Activated B cell treated with CpG ODN at 0.5 μM for 24 hours (primary cell): ENCODE data around the gene SPTLC2. TPM values are rescaled to one million over a fixed set of nuclear protein-coding genes. Genes with fewer than 3 reads are reported as not detected.

Source experiments
- ATAC-seq: fragments of 200-7000 bp; cut with Tn5 transposase; one replicate; pipeline ENCODE4 v1.10.0; 2021; ENCODE audit warnings: low read depth, mild to moderate bottlenecking, moderate library complexity
- CTCF ChIA-PET: fragments of 350-600 bp; sonication (Branson Sonifier 250); formaldehyde crosslinking; loops from one replicate; lab custom pipeline; 2021; ENCODE audit warnings: antibody characterized with exemption; lab: Charles Lee
- POLR2A ChIA-PET: fragments of 350-600 bp; sonication (Branson Sonifier 250); formaldehyde crosslinking; loops from one replicate; lab custom pipeline; 2021; ENCODE audit warnings: antibody characterized with exemption; lab: Charles Lee
- DNase-seq: peaks from one replicate; pipeline ENCODE4 v3.0.0; 2022
- H3K27ac Mint-ChIP-seq: one replicate; pipeline ENCODE4 v1.8.0; 2020; ENCODE audit warnings: mixed read lengths
- H3K27me3 Mint-ChIP-seq: one replicate; pipeline ENCODE4 v1.8.0; 2021; ENCODE audit warnings: mixed read lengths
- H3K36me3 Mint-ChIP-seq: one replicate; pipeline ENCODE4 v1.8.0; 2021; ENCODE audit warnings: low read depth, mixed read lengths
- H3K4me1 Mint-ChIP-seq: one replicate; pipeline ENCODE4 v1.8.0; 2021; ENCODE audit warnings: mixed read lengths
- H3K4me3 Mint-ChIP-seq: one replicate; pipeline ENCODE4 v1.8.0; 2020; ENCODE audit warnings: mild to moderate bottlenecking, mixed read lengths
- H3K9me3 Mint-ChIP-seq: one replicate; pipeline ENCODE4 v1.8.0; 2020; ENCODE audit warnings: mixed read lengths
- CTCF ChIP-seq: fragments of 200-600 bp; IDR thresholded peaks from one replicate; pipeline ENCODE4 v1.8.0; 2022; ENCODE audit warnings: antibody characterized with exemption, mild to moderate bottlenecking
- intact Hi-C: fragments of 100-400 bp; cut with micrococcal nuclease; formaldehyde crosslinking; loops from one replicate; pipeline ENCODE4 v1.15.1; 2024
- total RNA-seq: library from RNA; stranded (reverse); gene quantifications from 2 replicates; pipeline ENCODE4 v1.2.3, GENCODE V29; 2022

Gene SPTLC2
- total RNA-seq, 1 donor from 2014 or later, result 43.8 TPM

GRCh38 chr14:77657280-77657679 lies 40.8 kb upstream of the SPTLC2 start:
- H3K4me1 Mint-ChIP-seq, result peaks cover 3% of the 10 kb centered on the region
- no peaks in the 10 kb centered on the region for H3K27me3 Mint-ChIP-seq
- no peak for TF ChIP-seq CTCF
- ATAC-seq (no peak), DNase-seq (no peak)
- CTCF ChIA-PET, result no interaction called here
- no peaks in the 10 kb centered on the region for H3K9me3 Mint-ChIP-seq
- H3K36me3 Mint-ChIP-seq, result no peaks in the 10 kb centered on the region
- intact Hi-C loops, result no loop called here
- no peak overlapping the region for H3K4me3 Mint-ChIP-seq
- no peak overlapping the region for H3K27ac Mint-ChIP-seq
- POLR2A ChIA-PET, result interaction anchor here (0.5 kb wide), 1 partner anchor 93 kb away, joined by 3 read pairs; no protein-coding TSS in a partner anchor

- Mint-ChIP-seq H3K9me3 (no peaks in the 10 kb centered on the region), H3K27ac (no peak overlapping the region)
Measured at GRCh38 chr14:77654001-77654441, 37.6 kb upstream of the SPTLC2 start.

GRCh38 chr14:77649326-77649725 lies 32.9 kb upstream of the SPTLC2 start:
- Mint-ChIP-seq H3K36me3 (no peaks in the 10 kb centered on the region), H3K9me3 (peaks cover 2% of the 10 kb centered on the region), H3K27ac (no peak overlapping the region), H3K4me1 (no peaks in the 10 kb centered on the region), H3K4me3 (no peak overlapping the region), H3K27me3 (no peaks in the 10 kb centered on the region)
- ATAC-seq (no peak), DNase-seq (no peak)
- TF ChIP-seq CTCF, result no peak
- ChIA-PET POLR2A (no interaction called here), CTCF (no interaction called here)
- intact Hi-C loops, result no loop called here

More at GRCh38 chr14:77654001-77654441, 37.6 kb upstream of the SPTLC2 start:
- H3K4me1 Mint-ChIP-seq, result peaks cover 3% of the 10 kb centered on the region
- ChIA-PET CTCF (interaction anchor here (1.1 kb wide), 1 partner anchor 913 kb away, joined by 3 read pairs; no protein-coding TSS in a partner anchor), POLR2A (no interaction called here)
- intact Hi-C loops, result no loop called here
- no peaks in the 10 kb centered on the region for H3K36me3 Mint-ChIP-seq
- DNase-seq (no peak), ATAC-seq (no peak)
- TF ChIP-seq CTCF, result no peak
- no peak overlapping the region for H3K4me3 Mint-ChIP-seq
- H3K27me3 Mint-ChIP-seq, result no peaks in the 10 kb centered on the region

- H3K4me1 Mint-ChIP-seq, result no peaks in the 10 kb centered on the region
- H3K9me3 Mint-ChIP-seq, result peaks cover 2% of the 10 kb centered on the region
- H3K4me3 Mint-ChIP-seq, result no peak overlapping the region
- H3K36me3 Mint-ChIP-seq, result no peaks in the 10 kb centered on the region
- ATAC-seq, result no peak
- CTCF ChIA-PET, result no interaction called here
- no peaks in the 10 kb centered on the region for H3K27me3 Mint-ChIP-seq
- intact Hi-C loops, result no loop called here
- H3K27ac Mint-ChIP-seq, result no peak overlapping the region
- POLR2A ChIA-PET, result no interaction called here
- no peak for DNase-seq
- no peak for TF ChIP-seq CTCF
Measured at GRCh38 chr14:77648520-77649200, 32.2 kb upstream of the SPTLC2 start.

- ATAC-seq (no peak), DNase-seq (no peak)
- TF ChIP-seq CTCF, result no peak
- CTCF ChIA-PET, result no interaction called here
- POLR2A ChIA-PET, result no interaction called here
- H3K4me1 Mint-ChIP-seq, result no peaks in the 10 kb centered on the region
- no peaks in the 10 kb centered on the region for H3K27me3 Mint-ChIP-seq
- peaks cover 2% of the 10 kb centered on the region for H3K9me3 Mint-ChIP-seq
- H3K36me3 Mint-ChIP-seq, result no peaks in the 10 kb centered on the region
- H3K27ac Mint-ChIP-seq, result no peak overlapping the region
- intact Hi-C loops, result no loop called here
- no peak overlapping the region for H3K4me3 Mint-ChIP-seq
Measured at GRCh38 chr14:77647853-77648252, 31.4 kb upstream of the SPTLC2 start.
